Suppressor macrophage treated with lipopolysaccharide for 4 hours (primary cell): ENCODE data around the gene MIPEP.
"Not testable (repeated sequence)": the region's sequence is repeated elsewhere in the genome, so short reads cannot be mapped to it uniquely, and the experiment has no call there.

Source experiments
- DNase-seq: peaks from one replicate; pipeline ENCODE4 v3.0.0-alpha.2; 2020

Gene MIPEP

GRCh38 chr13:23888658-23889614 is at the start of gene MIPEP:
MIPEP (minus strand) TSS chr13:23889400; CDS start chr13:23889320, 80 bp downstream.
- peak; percentile 97 for DNase-seq

- DNase-seq, result no peak
Observed at GRCh38 chr13:23934520-23934919, 45.3 kb upstream of the MIPEP start.

GRCh38 chr13:23928985-23929384 is 39.8 kb upstream of the MIPEP start:
- DNase-seq, result no peak

- DNase-seq, result no peak
Observed at GRCh38 chr13:23923031-23923430, 33.8 kb upstream of the MIPEP start.

- peak; percentile 12 for DNase-seq
Observed at GRCh38 chr13:23922005-23922932, 33.1 kb upstream of the MIPEP start.

GRCh38 chr13:23921451-23921888 is 32.3 kb upstream of the MIPEP start:
- peak; percentile 67 for DNase-seq

- DNase-seq, result no peak
Observed at GRCh38 chr13:23919006-23919405, 29.8 kb upstream of the MIPEP start.

GRCh38 chr13:23918208-23918607 is 29.0 kb upstream of the MIPEP start:
- DNase-seq, result no peak

GRCh38 chr13:23915308-23915707 is 26.1 kb upstream of the MIPEP start:
- no peak for DNase-seq

GRCh38 chr13:23912469-23912868 is 23.3 kb upstream of the MIPEP start:
- no peak for DNase-seq

GRCh38 chr13:23909606-23910005 is 20.4 kb upstream of the MIPEP start:
- DNase-seq, result no peak

GRCh38 chr13:23905766-23906165 is 16.6 kb upstream of the MIPEP start:
- DNase-seq, result no peak

- DNase-seq, result no peak
Observed at GRCh38 chr13:23903906-23904280, 14.7 kb upstream of the MIPEP start.

- no peak for DNase-seq
Observed at GRCh38 chr13:23902975-23903905, 14.0 kb upstream of the MIPEP start.

- DNase-seq, result no peak
Observed at GRCh38 chr13:23901365-23901764, 12.2 kb upstream of the MIPEP start.

GRCh38 chr13:23899555-23899954 is 10.4 kb upstream of the MIPEP start:
- DNase-seq, result peak; percentile 35

GRCh38 chr13:23898101-23898500 is 8.9 kb upstream of the MIPEP start:
- DNase-seq, result no peak

- DNase-seq, result not testable (repeated sequence)
Observed at GRCh38 chr13:23897452-23897919, 8.3 kb upstream of the MIPEP start, which contains the start of gene C1QTNF9B. C1QTNF9B (minus strand) TSS chr13:23897502.

GRCh38 chr13:23894746-23895145 is 5.5 kb upstream of the MIPEP start:
- DNase-seq, result not testable (repeated sequence)

- DNase-seq, result not testable (repeated sequence)
Observed at GRCh38 chr13:23893791-23894190, 4.6 kb upstream of the MIPEP start.

- peak; percentile 42 for DNase-seq
Observed at GRCh38 chr13:23889615-23890607, 711 bp upstream of the MIPEP start.
